ENCODE results near the gene COL10A1. TPM values are rescaled to one million over a fixed set of nuclear protein-coding genes. Genes with fewer than 3 reads are reported as not detected.
A peak's percentile ranks its signal among the peaks of the same experiment; 100 is the strongest.

The COL10A1 gene
- total RNA-seq, 2 donors from 2014 or later, result not detected

DNA sequence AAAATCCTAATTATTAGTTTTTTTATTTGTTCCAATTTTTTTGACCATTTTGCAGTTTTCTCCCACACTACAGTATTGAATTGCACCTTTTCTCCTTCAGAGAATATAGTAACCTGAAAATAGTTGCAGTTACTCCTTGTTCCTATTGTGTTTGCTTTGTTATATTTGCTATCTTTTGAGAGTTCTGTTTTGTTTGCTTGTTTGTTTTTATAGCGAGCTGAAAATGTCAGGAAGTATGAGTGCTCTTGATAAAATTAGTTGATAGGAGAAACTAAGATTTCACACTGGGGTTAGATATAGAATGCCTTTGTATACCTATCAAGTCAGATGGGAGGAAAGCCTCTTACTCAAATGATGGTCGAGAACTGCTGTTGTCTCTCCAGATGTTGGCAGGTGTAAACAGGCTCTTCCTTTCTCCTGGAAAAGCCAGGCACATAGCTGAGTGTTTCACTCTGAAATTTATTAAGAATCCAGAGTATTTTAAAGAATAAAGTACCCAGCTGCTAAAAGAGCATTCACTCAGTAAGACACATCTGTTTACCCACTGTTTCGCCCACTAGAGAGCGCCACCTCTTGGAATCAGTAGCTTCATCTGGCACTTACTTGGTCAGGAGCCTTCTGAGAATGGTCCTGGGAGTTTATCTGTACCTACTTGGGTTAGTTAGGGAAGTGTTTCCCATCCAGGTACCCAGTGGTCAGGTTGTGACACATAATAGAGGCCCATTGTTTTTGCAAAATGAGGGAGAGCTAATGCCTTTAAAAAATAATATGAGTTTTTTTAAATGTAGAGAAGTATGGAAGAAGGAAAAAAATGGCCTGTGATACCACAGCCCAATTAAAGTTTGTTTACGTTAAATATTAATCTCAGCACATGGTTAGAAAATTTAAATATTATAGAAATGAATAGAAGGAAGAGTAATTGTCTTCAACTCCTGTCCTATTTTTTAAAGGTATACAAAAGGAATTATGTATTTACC lies 14.1 kb downstream of the COL10A1 start:
- Histone ChIP-seq H3K27me3 (no peaks in the 10 kb centered on the region), H3K9me3 (no peaks in the 10 kb centered on the region), H3K9ac (ENCODE audit: low read depth in 2 of 2, low read length in 2 of 2) (no peak overlapping the region), H3K27ac (no peak overlapping the region), H3K4me3 (no peak overlapping the region), H3K36me3 (no peaks in the 10 kb centered on the region), H3K4me1 (no peaks in the 10 kb centered on the region)
- TF ChIP-seq, protein P1, sequence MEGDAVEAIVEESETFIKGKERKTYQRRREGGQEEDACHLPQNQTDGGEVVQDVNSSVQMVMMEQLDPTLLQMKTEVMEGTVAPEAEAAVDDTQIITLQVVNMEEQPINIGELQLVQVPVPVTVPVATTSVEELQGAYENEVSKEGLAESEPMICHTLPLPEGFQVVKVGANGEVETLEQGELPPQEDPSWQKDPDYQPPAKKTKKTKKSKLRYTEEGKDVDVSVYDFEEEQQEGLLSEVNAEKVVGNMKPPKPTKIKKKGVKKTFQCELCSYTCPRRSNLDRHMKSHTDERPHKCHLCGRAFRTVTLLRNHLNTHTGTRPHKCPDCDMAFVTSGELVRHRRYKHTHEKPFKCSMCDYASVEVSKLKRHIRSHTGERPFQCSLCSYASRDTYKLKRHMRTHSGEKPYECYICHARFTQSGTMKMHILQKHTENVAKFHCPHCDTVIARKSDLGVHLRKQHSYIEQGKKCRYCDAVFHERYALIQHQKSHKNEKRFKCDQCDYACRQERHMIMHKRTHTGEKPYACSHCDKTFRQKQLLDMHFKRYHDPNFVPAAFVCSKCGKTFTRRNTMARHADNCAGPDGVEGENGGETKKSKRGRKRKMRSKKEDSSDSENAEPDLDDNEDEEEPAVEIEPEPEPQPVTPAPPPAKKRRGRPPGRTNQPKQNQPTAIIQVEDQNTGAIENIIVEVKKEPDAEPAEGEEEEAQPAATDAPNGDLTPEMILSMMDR (IDR thresholded peaks at IDR 0.05), result peak; percentile 26
- intact Hi-C loops (cut with DNase I), result no loop called here
- DNase-seq, result peak; percentile 57

GRCh38 chr6:116108836-116109235 lies 17.1 kb downstream of the COL10A1 start:
- intact Hi-C loops (cut with DNase I), result no loop called here
- Histone ChIP-seq H3K4me1 (no peaks in the 10 kb centered on the region), H3K27me3 (no peaks in the 10 kb centered on the region), H3K9ac (ENCODE audit: low read depth in 2 of 2, low read length in 2 of 2) (no peak overlapping the region), H3K4me3 (no peak overlapping the region), H3K36me3 (no peaks in the 10 kb centered on the region), H3K27ac (no peak overlapping the region), H3K9me3 (no peaks in the 10 kb centered on the region)
- DNase-seq, result no peak
- TF ChIP-seq, protein P1 (IDR thresholded peaks at IDR 0.05), result no peak

DNA sequence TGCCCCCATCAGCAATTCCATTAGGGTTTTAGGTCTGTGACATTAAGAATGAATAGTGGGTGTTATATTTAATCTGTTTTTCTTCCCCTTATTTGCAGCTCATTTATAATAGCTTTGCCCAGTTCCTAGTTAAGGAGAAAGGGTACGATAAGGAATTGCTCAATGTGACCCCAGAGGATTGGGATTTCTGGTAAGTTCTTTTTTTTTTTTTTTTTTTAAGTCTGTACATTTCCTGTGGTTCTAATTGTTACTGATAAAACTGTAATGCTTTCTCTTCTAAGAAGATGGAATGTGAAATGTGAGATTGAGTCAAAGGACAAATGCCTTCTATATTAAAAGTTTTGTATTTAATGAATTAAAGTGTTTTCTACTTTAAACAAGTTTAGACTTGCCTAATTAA lies 19.8 kb downstream of the COL10A1 start:
- Histone ChIP-seq H3K27me3 (no peaks in the 10 kb centered on the region), H3K4me3 (no peak overlapping the region), H3K4me1 (peaks cover 7% of the 10 kb centered on the region), H3K27ac (no peak overlapping the region), H3K36me3 (no peaks in the 10 kb centered on the region), H3K9me3 (no peaks in the 10 kb centered on the region), H3K9ac (ENCODE audit: low read depth in 2 of 2, low read length in 2 of 2) (no peak overlapping the region)
- no peak for DNase-seq
- TF ChIP-seq, protein P1 (IDR thresholded peaks at IDR 0.05), result no peak
- intact Hi-C loops (cut with DNase I), result no loop called here

DNA sequence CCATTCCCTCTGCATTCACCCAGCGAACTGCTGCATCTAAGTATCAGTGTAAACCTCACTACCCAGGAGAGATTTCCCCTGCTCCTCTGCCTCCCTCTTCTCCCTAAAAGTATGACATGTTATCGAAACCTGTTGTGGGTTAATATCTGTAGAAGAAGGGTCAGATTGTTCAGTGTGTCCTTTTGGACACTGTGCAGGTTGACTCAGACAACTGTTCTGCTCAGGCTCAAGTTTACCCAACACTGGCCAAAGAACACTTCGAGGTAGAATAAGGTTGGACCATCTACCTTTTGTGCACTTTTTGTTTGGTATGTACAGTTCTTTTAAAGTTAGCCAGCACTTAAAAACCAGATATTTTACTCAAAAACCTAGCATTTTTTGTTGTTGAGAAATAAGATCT lies 20.7 kb downstream of the COL10A1 start:
- Histone ChIP-seq H3K4me1 (peaks cover 7% of the 10 kb centered on the region), H3K27me3 (no peaks in the 10 kb centered on the region), H3K9me3 (no peaks in the 10 kb centered on the region), H3K27ac (no peak overlapping the region), H3K36me3 (no peaks in the 10 kb centered on the region), H3K4me3 (no peak overlapping the region), H3K9ac (ENCODE audit: low read depth in 2 of 2, low read length in 2 of 2) (no peak overlapping the region)
- TF ChIP-seq, protein P1 (IDR thresholded peaks at IDR 0.05), result no peak
- intact Hi-C loops (cut with DNase I), result no loop called here
- no peak for DNase-seq

DNA sequence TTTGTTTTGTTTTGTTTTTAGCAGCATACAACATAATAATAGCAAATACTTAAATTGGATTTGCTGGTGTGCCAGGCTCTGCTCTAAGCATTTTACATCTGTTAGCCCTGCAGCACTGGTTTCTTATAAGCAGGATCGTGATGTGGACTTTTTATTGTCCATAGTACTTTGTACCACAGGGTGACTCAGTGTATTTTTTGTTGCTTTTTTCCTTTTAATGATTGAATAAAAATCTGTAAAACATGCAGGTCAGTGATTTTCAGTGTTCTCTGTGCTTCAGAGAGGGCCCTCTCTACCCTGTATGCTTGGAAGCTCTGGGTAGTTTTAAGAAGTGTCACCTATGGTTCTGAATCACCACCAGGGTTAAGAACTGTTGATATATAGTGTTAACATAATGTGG lies 21.3 kb downstream of the COL10A1 start:
- Histone ChIP-seq H3K27me3 (no peaks in the 10 kb centered on the region), H3K9me3 (no peaks in the 10 kb centered on the region), H3K36me3 (no peaks in the 10 kb centered on the region), H3K9ac (ENCODE audit: low read depth in 2 of 2, low read length in 2 of 2) (no peak overlapping the region), H3K4me1 (peaks cover 7% of the 10 kb centered on the region), H3K4me3 (no peak overlapping the region), H3K27ac (no peak overlapping the region)
- intact Hi-C loops (cut with DNase I), result no loop called here
- no peak for DNase-seq
- TF ChIP-seq, protein P1 (IDR thresholded peaks at IDR 0.05), result no peak

Data from colonic mucosa (tissue), 4 donors.